Gastrocnemius medialis (tissue), 4 donors: ENCODE data around the gene MAPKAP1. TPM values are rescaled to one million over a fixed set of nuclear protein-coding genes. Genes with fewer than 3 reads are reported as not detected.

Experiments
- ATAC-seq, 2 donors: fragments of 150-250 bp; one replicate each; pipeline ENCODE4 v1.9.1; 2016
- DNase-seq, 2 donors: peaks; one replicate each; pipeline ENCODE4 v3.0.0-alpha.2; 2019
- H3K27ac ChIP-seq, 4 donors: fragments of 200-600 bp; sonication (generic); 1 replicate in 1 of 4; 2 replicates in 3 of 4; pipeline ENCODE4 v1.5.1; 2016 to 2018; ENCODE audit warnings: mild to moderate bottlenecking in 2 of 4, moderate library complexity in 1 of 4
- H3K27me3 ChIP-seq, 3 donors: fragments of 200-600 bp; sonication (generic) in 2 of 3; 1 replicate in 1 of 3; 2 replicates in 2 of 3; pipeline versions ENCODE4 v1.5.1 to v1.6.0; 2016 to 2019; ENCODE audit warnings: mild to moderate bottlenecking in 1 of 3, moderate library complexity in 1 of 3
- H3K36me3 ChIP-seq, 2 donors: fragments of 200-600 bp; sonication (generic) in 1 of 2; one replicate each; pipeline ENCODE4 v1.5.1; 2017 to 2018
- H3K4me1 ChIP-seq, 2 donors: fragments of 200-600 bp; sonication (generic) in 1 of 2; one replicate each; pipeline ENCODE4 v1.5.1; 2016 to 2017; ENCODE audit warnings: mild to moderate bottlenecking in 2 of 2
- H3K4me3 ChIP-seq, 4 donors: fragments of 200-600 bp; sonication (generic) in 3 of 4; 1 replicate in 1 of 4; 2 replicates in 3 of 4; pipeline ENCODE4 v1.5.1; 2016 to 2019; ENCODE audit warnings: mild to moderate bottlenecking in 2 of 4
- H3K9me3 ChIP-seq, 3 donors: fragments of 200-600 bp; sonication (generic) in 2 of 3; 1 replicate in 1 of 3; 2 replicates in 2 of 3; pipeline ENCODE4 v1.5.1; 2016 to 2019
- POLR2A ChIP-seq, 2 donors: fragments of 450-650 bp; IDR thresholded peaks; one replicate each; pipeline ENCODE4 v1.6.1; 2017; ENCODE audit warnings: antibody characterized with exemption in 2 of 2, mild to moderate bottlenecking in 2 of 2, moderate library complexity in 2 of 2
- in situ Hi-C, 4 donors: fragments of 200-750 bp; cut with MboI; loops; one replicate each; pipeline versions ENCODE4 v1.15.0 to v1.8.0; 2017; ENCODE audit warnings: low sequenced_read_pairs in 4 of 4
- intact Hi-C: fragments of 100-400 bp; cut with DNase I; formaldehyde crosslinking; loops from one replicate; pipeline ENCODE4 v1.15.1; 2023; ENCODE audit warnings: low total_unique reads
- total RNA-seq, 4 donors: library from RNA; depleted of rRNA; stranded (reverse); fragments of >200 nt; gene quantifications; one replicate each; pipeline versions ENCODE4 v1.1.0 to v1.2.3, GENCODE V29; 2016
- TF ChIP-seq, protein P1 (sequence below), 5 experiments: fragments of 450-650 bp in 3 of 5; fragments of 200-600 bp in 2 of 5; sonication (generic) in 2 of 5; IDR thresholded peaks in 4 of 5; conservative IDR thresholded peaks in 1 of 5; 1 replicate in 4 of 5; 2 replicates in 1 of 5; pipeline ENCODE4 v1.5.1; 2016 to 2019; ENCODE audit warnings: antibody characterized with exemption in 5 of 5, mild to moderate bottlenecking in 3 of 5, moderate library complexity in 3 of 5

Gene MAPKAP1
- total RNA-seq, 4 donors from 2014 or later: 58.2 to 123 (median 104) TPM

DNA sequence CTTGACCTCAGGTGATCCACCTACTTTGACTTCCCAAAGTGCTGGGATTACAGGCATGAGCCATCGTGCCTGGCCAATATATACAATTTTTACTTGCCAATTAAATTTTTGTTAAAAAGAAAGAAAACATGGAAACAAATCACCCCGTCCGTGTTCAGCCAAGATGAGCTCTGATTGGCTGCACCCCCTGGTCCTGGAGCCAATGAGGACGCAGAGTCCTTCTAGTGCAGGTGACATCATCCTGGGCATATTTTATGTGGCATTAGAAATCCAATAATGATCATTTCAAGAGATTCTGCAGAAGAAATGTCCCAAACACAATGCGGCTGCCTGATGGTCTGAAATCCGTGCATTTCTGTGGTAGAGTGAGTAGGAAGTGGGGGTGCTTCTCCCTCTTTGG lies 285.8 kb downstream of the MAPKAP1 start:
- H3K4me1 ChIP-seq: no peaks in the 10 kb centered on the region
- H3K4me3 ChIP-seq: no peak overlapping the region
- TF ChIP-seq, protein P1, sequence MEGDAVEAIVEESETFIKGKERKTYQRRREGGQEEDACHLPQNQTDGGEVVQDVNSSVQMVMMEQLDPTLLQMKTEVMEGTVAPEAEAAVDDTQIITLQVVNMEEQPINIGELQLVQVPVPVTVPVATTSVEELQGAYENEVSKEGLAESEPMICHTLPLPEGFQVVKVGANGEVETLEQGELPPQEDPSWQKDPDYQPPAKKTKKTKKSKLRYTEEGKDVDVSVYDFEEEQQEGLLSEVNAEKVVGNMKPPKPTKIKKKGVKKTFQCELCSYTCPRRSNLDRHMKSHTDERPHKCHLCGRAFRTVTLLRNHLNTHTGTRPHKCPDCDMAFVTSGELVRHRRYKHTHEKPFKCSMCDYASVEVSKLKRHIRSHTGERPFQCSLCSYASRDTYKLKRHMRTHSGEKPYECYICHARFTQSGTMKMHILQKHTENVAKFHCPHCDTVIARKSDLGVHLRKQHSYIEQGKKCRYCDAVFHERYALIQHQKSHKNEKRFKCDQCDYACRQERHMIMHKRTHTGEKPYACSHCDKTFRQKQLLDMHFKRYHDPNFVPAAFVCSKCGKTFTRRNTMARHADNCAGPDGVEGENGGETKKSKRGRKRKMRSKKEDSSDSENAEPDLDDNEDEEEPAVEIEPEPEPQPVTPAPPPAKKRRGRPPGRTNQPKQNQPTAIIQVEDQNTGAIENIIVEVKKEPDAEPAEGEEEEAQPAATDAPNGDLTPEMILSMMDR (IDR thresholded peaks at IDR 0.05 in 4 of 5, conservative IDR thresholded peaks at IDR 0.05 in 1 of 5): no peak
- TF ChIP-seq POLR2A (IDR thresholded peaks at IDR 0.05): no peak
- H3K27me3 ChIP-seq: no peaks in the 10 kb centered on the region
- no peak for DNase-seq
- intact Hi-C loops (no loop called here), in situ Hi-C loops (loop anchor here in 2 of 4 donors (25.0 kb wide), 2 partner anchors 216 to 1066 kb away; no protein-coding TSS in a partner anchor)
- H3K36me3 ChIP-seq: no peaks in the 10 kb centered on the region
- no peak overlapping the region for H3K27ac ChIP-seq
- no peak for ATAC-seq
- no peaks in the 10 kb centered on the region for H3K9me3 ChIP-seq

DNA sequence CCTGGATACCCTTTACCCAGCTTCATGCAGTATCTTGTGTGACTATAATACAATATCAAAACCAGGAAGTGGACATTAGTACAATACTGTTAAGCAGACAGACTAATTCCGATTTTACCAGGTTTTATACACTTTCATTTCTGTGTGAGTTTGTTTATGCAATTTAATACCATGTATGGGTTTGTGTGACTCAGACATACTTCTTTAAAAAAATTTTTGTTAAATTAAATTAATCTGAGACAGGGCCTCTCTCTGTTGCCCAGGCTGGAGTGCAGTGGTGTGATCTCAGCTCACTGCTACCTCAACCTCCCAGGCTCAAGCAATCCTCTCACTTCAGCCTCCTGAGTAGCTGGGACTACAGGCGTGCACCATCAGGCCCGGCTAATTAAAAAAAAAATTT lies 288.6 kb downstream of the MAPKAP1 start:
- Histone ChIP-seq H3K36me3 (no peaks in the 10 kb centered on the region), H3K4me3 (no peak overlapping the region), H3K9me3 (no peaks in the 10 kb centered on the region), H3K27ac (no peak overlapping the region), H3K27me3 (no peaks in the 10 kb centered on the region), H3K4me1 (no peaks in the 10 kb centered on the region)
- DNase-seq: no peak
- TF ChIP-seq, protein P1 (IDR thresholded peaks at IDR 0.05 in 4 of 5, conservative IDR thresholded peaks at IDR 0.05 in 1 of 5): no peak
- no peak for TF ChIP-seq POLR2A (IDR thresholded peaks at IDR 0.05)
- intact Hi-C loops: no loop called here
- ATAC-seq: no peak
- in situ Hi-C loops: loop anchor here in 2 of 4 donors (25.0 kb wide), 2 partner anchors 219 to 1069 kb away; no protein-coding TSS in a partner anchor

GRCh38 chr9:125416517-125416916 lies 290.5 kb downstream of the MAPKAP1 start:
- H3K4me3 ChIP-seq: no peak overlapping the region
- TF ChIP-seq, protein P1 (IDR thresholded peaks at IDR 0.05 in 4 of 5, conservative IDR thresholded peaks at IDR 0.05 in 1 of 5): no peak
- TF ChIP-seq POLR2A (IDR thresholded peaks at IDR 0.05): no peak
- in situ Hi-C loops: loop anchor here in 2 of 4 donors (25.0 kb wide), 2 partner anchors 221 to 1071 kb away; no protein-coding TSS in a partner anchor
- no peaks in the 10 kb centered on the region for H3K36me3 ChIP-seq
- ATAC-seq: no peak
- intact Hi-C loops: no loop called here
- H3K27ac ChIP-seq: no peak overlapping the region
- no peaks in the 10 kb centered on the region for H3K9me3 ChIP-seq
- H3K27me3 ChIP-seq: no peaks in the 10 kb centered on the region
- no peaks in the 10 kb centered on the region for H3K4me1 ChIP-seq
- no peak for DNase-seq

DNA sequence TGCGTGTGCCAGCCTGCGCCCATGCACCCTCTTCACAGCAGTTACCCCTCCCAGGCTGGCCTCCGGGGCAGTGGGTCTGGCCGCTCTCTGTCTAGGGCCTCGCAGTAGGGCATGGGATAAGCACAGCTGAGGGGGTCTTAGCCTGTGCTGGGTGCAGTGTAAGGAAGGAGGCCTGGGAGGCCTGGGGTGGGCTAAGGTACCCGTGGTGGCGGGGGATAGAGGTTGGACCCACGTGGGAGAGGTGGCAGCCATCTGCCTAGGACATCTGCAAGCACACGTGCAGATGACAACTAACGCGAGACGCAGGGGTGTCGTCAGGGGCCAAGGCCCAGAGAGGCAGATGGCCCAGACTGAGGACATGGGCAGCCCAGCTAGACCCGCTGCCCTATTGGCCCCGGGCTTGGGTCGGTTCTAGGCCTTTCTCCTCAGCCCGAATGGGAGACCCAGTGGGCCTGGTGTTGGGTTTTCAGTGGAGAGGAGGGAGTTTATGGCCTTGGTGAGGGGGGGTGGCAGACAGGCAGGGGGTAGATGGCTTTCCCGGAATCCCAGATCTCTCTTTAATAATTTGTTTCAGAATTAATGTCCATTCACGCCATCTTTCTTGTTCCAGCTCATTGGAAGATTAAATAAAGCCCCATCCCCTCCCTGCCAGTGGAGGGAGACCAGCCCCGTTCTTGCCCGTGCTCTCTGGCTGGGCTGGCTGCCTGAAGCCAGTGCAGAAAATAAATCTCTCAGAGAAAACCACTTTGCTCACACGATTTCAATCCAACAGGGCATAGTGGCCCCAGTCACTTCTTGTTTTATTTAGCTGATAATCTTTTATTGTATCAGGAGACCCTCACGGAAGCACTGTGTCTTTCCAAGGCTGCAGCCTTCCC lies 291.2 kb downstream of the MAPKAP1 start:
- DNase-seq: no peak
- H3K4me3 ChIP-seq: no peak overlapping the region
- intact Hi-C loops (no loop called here), in situ Hi-C loops (loop anchor here in 2 of 4 donors (25.0 kb wide), 2 partner anchors 221 to 1071 kb away; no protein-coding TSS in a partner anchor)
- ATAC-seq: no peak
- no peak overlapping the region for H3K27ac ChIP-seq
- no peaks in the 10 kb centered on the region for H3K4me1 ChIP-seq
- no peaks in the 10 kb centered on the region for H3K9me3 ChIP-seq
- TF ChIP-seq, protein P1 (IDR thresholded peaks at IDR 0.05 in 4 of 5, conservative IDR thresholded peaks at IDR 0.05 in 1 of 5): no peak
- no peak for TF ChIP-seq POLR2A (IDR thresholded peaks at IDR 0.05)
- H3K27me3 ChIP-seq: no peaks in the 10 kb centered on the region
- H3K36me3 ChIP-seq: no peaks in the 10 kb centered on the region
